T1000 (cell line): ENCODE measurements around the gene MYH3.
A peak's percentile ranks its signal among the peaks of the same experiment; 100 is the strongest.

Source experiments
- DNase-seq: peaks from one replicate; lab custom pipeline; 2025; ENCODE audit warnings: mixed read lengths; lab: John Stamatoyannopoulos, UW

MYH3 gene

DNA sequence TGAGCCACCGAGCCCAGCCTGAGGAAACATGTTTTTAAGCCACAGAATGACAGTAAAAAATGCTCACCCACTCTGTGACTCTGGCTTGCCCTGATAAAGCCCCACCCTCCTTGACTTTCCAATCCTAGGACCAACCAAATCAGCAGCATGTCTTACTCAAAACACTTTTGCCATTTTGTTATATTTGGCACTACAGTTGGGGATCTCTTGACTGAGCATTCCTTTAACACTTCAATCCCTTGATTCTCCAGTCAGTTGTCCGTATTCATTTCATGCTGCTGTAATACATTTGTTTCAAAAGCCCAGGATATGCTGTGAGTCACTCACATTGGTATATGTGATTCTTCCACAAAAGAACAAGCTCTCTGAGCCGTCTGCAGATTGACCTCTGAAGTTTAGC lies 8.2 kb downstream of the MYH3 start:
- DNase-seq, result no peak

GRCh38 chr17:10648381-10648780 lies 8.7 kb downstream of the MYH3 start:
- DNase-seq, result no peak

- DNase-seq, result peak; percentile 20
Measured at GRCh38 chr17:10646392-10646990, 10.6 kb downstream of the MYH3 start.

GRCh38 chr17:10640475-10640874 lies 16.6 kb downstream of the MYH3 start:
- DNase-seq, result no peak

GRCh38 chr17:10638151-10638550 lies 19.0 kb downstream of the MYH3 start:
- DNase-seq, result no peak

DNA sequence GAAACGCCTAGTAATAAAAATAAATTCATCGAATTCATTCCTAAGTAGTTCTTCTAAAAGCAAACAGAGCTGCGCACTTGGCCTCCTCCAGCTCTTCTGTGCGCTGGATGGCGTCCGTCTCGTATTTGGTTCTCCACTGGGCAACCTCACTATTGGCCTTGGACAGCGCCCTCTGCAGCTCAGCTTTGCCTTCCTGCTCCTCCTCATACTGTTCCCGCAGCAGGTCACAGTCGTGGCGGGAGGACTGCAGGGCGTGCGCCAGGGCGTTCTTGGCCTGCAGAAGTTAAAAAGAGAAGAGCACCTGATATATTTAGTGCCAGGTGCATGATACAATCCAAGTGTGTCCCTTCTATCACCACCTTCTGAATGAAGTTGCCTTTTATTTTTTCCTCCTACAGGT lies 21.8 kb downstream of the MYH3 start:
- DNase-seq, result no peak

DNA sequence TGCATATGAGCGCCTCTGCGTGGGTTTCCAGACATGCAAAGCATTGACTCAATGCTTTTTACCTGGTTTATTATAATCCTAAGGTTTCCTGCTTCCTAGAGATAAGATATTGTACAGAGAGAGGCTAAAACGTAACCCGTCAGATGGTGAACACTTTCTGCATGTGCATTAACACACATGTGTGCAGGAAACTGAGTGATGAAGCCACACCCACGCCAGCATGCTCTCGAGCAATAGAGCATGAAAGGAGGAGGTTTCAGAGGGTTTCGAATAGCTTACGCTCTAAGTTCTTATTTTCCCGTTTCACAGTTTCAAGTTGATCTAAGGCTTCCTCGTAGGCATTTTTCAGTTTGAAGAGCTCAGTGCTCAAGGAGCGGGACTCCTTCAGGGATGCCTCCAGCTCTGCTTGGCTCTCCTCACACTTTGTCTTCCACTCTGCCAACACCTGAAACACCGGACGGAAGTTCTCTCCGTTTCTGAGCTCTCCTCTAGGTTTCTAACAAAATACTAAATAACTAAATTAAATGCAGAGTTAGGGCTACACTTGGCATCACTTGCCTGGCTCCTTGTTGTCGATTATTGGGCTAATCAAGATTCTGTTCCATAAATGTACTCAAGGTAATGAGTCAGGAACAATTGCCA lies 23.2 kb downstream of the MYH3 start:
- no peak for DNase-seq

GRCh38 chr17:10631701-10632100 lies 25.4 kb downstream of the MYH3 start:
- DNase-seq, result no peak

GRCh38 chr17:10631048-10631700 lies 25.9 kb downstream of the MYH3 start:
- no peak for DNase-seq

DNA sequence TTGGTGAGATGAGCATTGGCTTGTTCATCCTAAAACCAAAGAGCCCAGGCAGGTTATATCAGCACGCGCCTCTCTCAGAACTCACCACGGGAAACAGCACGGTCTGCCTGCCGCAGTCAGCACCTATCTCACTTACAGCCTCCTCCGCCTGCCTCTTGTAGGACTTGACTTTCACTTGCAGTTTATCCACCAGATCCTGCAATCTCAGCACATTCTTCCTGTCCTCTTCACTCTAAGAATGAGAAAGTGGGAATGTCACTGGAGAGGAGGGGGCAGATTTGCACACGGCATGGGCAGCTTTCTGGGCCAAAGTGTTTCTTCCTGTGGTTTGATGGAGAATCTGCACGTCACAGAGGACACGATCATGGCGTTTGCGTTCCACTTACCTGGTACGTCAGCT lies 27.4 kb downstream of the MYH3 start:
- no peak for DNase-seq

- no peak for DNase-seq
Measured at GRCh38 chr17:10628756-10629155, 28.4 kb downstream of the MYH3 start.

DNA sequence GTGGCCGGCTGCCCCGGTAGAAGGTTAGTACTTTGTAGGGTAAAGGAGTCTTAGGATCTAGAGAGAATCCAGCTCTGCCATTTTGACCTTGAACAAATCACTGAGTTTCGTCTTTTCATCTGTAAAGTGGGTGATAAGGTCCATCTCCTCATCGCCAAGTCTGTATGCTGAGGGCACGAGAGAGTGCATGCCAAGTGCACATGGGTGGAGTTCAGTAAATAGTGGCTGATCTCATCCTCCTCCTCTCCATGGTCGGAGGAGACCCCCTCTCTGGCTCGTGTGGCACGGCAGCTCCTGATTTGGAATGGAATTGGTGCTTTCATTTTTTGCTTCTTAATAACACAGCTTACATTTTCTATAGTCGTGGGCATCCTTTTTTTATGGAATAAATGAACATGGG lies 30.7 kb downstream of the MYH3 start:
- DNase-seq, result no peak

GRCh38 chr17:10624969-10625368 lies 32.1 kb downstream of the MYH3 start:
- no peak for DNase-seq

DNA sequence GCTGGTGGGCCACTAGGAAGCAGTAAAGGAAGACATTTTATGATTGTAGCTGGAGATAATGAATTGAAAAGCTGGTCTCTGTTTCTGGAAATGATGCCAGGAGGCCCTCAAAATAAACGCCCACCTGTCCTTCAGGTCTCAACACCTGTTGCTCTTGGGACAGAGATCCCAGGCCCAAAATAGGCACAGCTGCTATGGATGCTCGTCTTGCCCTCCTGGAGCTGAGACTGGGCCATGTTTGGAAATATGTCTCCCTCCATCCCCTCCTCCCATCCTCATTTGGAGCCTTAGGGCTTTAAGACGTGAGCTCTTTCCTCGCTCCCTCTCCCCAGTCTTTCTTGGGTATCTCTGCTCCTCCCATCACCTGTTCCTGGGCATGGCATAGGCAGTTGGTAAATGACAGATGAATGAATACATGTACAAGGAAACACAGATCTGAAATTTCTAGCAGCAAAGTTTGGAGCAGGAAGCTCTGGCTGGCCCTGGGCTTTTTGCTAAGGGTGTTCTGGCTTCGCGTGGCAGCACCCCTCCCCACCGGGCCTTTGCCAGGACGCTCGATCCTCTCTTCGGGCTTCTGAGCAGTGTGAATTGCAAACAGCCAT lies 33.3 kb downstream of the MYH3 start:
- no peak for DNase-seq

DNA sequence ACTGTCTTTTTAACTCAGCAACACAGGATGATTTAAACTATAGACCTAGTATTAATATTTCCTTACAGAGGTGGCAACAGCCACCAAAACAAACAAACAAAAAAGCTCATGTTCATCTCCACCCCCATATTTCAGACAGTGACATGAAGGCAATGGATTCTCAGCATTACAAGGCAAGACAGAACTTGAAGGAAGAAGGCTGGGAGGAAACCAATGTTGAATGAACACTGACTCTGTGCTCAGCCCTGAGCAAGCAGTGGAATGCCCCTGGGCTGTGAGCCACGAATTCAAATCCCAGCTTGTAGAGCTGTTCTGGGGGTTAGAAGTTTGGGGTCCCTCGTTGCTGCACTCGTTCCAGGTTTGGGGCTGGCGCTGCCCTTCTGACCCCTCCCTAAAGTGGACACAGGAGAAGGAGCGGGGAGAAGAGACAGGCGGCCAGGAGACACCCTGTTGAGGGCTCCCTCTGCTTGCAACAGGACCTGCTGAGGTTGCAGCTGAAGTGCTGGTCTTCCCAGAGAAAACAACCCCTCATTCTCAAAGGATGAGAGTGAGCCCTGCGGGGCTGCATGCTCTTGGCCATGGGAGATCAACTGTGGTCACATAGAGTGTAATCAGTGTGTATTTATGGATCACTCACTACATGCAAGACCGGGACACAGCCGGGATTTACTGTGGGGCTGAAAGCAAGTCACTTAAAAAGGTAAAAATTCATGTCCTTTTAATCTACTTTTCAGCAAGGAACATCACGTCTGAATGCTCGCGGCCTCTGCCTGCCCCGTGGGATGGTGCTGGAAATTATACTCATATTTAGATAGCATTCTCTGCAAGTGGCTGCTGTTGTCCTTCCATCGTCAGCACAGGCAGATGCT lies 34.3 kb downstream of the MYH3 start:
- no peak for DNase-seq

DNA sequence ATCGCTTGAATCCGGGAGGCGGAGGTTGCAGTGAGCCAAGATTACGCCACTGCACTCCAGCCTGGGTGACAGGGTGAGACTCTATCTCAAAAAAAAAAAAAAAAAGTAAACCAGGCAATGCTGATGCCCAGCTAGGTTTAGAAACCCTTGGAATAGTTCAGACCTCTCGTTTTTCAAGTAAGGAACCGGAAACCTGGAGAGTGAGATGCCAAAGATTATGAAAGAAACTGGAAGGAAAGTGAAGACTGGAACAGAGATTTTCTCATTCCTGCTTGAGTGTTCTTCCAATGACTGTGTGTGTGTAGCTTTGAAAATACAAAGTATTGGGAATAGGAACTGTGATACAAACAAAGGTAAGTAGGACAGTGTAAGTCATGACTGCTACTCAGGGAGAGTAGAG lies 35.7 kb downstream of the MYH3 start:
- no peak for DNase-seq

DNA sequence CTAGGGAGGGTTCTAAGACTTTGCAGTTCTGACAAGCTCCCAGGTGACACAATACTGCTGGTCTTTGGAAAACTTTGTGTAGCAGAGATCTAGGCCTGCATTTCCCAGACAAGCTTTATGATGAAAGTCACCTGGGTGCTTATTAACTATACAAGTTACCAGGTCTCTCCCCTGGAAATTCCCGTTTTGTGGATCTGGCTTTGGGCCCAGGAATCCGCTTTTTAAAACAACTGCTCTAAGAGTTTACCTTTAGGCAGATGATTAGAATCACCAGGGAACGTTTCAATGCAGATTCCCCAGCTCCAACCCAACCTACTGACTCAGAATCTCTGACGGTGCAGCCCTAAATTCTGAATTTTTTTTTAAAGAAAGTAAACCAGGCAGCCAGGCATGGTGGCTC lies 36.3 kb downstream of the MYH3 start:
- DNase-seq, result no peak

DNA sequence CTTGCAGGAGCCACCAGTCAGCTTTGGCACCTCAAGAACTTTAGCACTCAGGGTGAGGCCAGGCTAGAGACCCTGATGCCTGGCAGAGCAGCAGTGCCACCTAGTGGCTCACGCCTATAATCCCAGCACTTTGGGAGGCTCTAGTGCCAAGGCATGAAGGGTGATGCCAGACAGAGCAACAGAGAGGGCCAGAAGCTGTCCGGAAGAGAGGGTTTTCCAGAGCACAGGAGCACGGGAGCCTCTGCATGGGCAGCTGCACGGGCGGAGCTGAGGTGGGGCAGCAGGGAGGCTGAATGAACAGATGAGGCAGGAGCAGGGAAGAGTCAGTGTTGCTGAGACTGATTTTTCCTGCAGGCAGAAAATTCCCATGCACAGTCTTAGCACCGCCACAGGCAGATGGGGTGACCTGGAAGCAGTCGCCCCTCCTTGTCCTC lies 38.9 kb downstream of the MYH3 start:
- peak; percentile 34 for DNase-seq

DNA sequence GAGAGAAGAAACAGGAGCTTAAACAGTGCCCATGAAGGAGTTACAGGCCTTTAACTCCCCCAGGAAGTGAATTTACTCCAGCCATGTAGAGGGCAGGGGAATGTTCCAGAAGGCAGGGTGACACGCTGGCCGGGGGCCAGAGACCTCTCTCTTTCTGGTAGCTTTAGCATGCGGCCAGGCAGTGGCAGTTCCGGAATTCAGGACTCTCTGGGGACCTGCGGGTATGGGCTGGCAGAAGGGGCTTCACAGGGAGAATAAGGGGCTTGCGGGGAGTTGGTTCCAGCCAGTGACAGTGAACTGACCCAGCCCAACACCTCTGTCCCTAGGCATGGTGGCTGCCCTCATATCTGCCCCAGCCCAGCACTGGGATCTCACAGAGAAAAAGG lies 40.0 kb downstream of the MYH3 start:
- DNase-seq, result no peak

DNA sequence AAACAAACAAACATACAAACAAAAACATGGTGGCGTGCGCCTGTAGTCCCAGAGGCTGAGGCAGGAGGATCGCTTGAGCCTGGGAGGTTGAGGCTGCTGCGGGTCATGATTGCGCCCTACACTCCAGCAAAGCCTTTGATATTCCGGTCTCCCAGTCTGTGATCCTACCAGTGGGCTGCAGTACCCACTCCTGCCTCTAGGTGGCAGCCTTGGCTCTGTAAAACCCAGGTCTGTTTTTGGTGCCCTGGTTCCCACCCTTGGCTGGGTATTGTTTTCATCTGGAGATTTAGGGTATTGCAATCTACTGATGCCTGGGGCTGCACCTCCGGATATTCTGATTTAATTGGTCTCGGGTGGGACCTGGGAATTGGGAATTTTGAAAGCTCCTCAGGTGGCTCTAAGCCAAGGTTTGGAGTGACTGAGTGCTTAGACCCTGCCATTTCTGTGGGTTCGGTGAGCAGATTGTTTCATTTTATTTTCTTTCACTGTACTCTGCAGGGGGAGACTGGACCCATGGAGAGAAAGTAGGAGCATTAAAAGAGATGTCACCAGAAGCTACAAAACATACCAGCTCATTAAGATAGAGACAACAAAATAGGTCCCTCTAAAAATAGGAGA lies 40.5 kb downstream of the MYH3 start:
- DNase-seq, result peak; percentile 62

GRCh38 chr17:10614536-10615155 lies 42.5 kb downstream of the MYH3 start:
- DNase-seq, result peak; percentile 3
